Progenitor cell of endocrine pancreas (in vitro differentiated cells): ENCODE data around the gene CACNG8. TPM values are rescaled to one million over a fixed set of nuclear protein-coding genes. Genes with fewer than 3 reads are reported as not detected.
A peak's percentile ranks its signal among the peaks of the same experiment; 100 is the strongest.

Experiments
- DNase-seq: peaks from one replicate; pipeline ENCODE4 v3.0.0; 2021; ENCODE audit warnings: low spot score; ENCODE audit not compliant: unreplicated experiment
- H3K27ac Mint-ChIP-seq: 2 replicates; pipeline ENCODE4 v1.8.0; 2021; ENCODE audit warnings: mild to moderate bottlenecking, moderate library complexity, mixed read lengths
- H3K27me3 Mint-ChIP-seq: 2 replicates; pipeline ENCODE4 v1.8.0; 2021; ENCODE audit warnings: mixed read lengths
- H3K36me3 Mint-ChIP-seq: 2 replicates; pipeline ENCODE4 v1.8.0; 2022; ENCODE audit warnings: mixed read lengths; ENCODE audit not compliant: insufficient read depth
- H3K4me1 Mint-ChIP-seq: 2 replicates; pipeline ENCODE4 v1.8.0; 2021; ENCODE audit warnings: low read depth, mixed read lengths
- H3K4me3 Mint-ChIP-seq: 2 replicates; pipeline ENCODE4 v1.8.0; 2021; ENCODE audit warnings: low read depth, mild to moderate bottlenecking, moderate library complexity, mixed read lengths
- H3K9me3 Mint-ChIP-seq: 2 replicates; pipeline ENCODE4 v1.8.0; 2021; ENCODE audit warnings: low read depth, mixed read lengths
- total RNA-seq: library from RNA; stranded (reverse); gene quantifications from 2 replicates; pipeline ENCODE4 v1.2.1, GENCODE V29; 2021
- TF ChIP-seq, protein P1 (sequence below): fragments of 200-600 bp; sonication (generic); IDR thresholded peaks from one replicate; pipeline ENCODE4 v1.5.0; 2021; ENCODE audit warnings: antibody characterized with exemption, mild to moderate bottlenecking; ENCODE audit not compliant: unreplicated experiment

CACNG8 gene
- total RNA-seq, 1 donor from 2014 or later: 0.36 TPM

DNA sequence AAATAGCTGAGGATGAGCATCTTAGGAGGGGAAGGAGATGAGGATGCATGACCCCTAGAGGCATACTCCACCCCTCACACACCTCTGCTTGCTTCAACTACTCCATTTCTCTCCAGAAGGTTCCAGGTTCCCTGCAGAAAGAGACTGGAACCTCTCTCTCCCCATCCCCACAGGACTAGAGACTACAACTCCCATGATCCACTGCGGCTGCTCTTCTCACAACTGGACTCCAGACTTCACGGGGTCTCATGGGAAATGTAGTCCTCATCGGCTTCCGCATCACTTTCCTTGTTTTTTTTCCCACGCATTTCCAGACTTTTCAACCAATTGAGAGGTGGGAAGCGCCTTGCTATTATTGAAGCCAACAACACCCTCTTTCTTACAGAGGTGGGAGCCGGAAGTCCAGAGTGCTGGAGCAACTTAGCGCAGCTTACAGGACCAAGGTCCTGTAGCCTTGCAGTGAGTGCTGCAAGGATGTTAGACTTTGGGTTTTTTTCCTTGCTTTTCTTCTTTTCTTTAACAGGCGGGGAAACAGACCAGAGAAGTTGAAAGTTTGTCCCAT, 14.8 kb downstream of the CACNG8 start:
- H3K27me3 Mint-ChIP-seq: peaks cover 62% of the 10 kb centered on the region
- peaks cover 3% of the 10 kb centered on the region for H3K9me3 Mint-ChIP-seq
- peaks cover 12% of the 10 kb centered on the region for H3K4me1 Mint-ChIP-seq
- TF ChIP-seq, protein P1, sequence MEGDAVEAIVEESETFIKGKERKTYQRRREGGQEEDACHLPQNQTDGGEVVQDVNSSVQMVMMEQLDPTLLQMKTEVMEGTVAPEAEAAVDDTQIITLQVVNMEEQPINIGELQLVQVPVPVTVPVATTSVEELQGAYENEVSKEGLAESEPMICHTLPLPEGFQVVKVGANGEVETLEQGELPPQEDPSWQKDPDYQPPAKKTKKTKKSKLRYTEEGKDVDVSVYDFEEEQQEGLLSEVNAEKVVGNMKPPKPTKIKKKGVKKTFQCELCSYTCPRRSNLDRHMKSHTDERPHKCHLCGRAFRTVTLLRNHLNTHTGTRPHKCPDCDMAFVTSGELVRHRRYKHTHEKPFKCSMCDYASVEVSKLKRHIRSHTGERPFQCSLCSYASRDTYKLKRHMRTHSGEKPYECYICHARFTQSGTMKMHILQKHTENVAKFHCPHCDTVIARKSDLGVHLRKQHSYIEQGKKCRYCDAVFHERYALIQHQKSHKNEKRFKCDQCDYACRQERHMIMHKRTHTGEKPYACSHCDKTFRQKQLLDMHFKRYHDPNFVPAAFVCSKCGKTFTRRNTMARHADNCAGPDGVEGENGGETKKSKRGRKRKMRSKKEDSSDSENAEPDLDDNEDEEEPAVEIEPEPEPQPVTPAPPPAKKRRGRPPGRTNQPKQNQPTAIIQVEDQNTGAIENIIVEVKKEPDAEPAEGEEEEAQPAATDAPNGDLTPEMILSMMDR: no peak
- DNase-seq: peak; percentile 55
- H3K36me3 Mint-ChIP-seq: no peaks in the 10 kb centered on the region
- peak overlapping the region; percentile 54 for H3K4me3 Mint-ChIP-seq
- H3K27ac Mint-ChIP-seq: no peak overlapping the region

DNA sequence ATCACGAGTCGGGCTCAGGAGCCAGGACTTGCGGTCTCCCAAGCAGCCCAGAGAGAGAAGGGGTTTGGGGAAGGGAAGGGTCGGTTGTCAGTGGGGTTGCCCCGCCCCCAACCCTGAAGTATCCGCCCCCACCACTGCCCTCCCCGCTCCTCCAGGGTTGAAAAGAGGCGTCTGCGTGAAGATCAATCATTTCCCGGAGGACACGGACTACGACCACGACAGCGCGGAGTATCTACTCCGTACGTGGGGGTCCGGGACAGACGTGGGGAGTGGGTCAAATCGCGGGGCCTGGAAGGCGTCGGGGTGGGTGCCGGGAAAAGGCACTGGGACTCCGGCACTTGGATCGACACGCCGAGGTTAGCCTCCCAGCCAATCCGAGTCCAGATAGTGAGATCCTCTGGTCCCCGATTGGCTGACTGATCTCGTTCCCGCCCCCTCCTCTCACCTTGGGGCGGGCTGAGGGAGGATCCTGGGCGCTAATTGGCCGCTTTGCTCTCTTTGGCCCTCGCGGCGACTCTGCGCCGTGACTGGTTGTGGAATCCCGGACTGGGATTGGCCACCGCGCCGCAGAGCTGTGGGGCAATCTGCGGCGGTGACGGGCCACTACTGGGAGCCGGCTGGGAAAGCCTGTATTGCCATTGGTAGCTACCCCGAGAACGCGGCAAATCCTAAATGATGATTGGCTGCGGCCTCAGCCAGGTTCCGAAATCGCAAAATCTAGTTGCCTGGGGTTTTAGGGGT, 15.4 kb downstream of the CACNG8 start:
- TF ChIP-seq, protein P1: no peak
- H3K9me3 Mint-ChIP-seq: peaks cover 3% of the 10 kb centered on the region
- H3K4me1 Mint-ChIP-seq: peaks cover 12% of the 10 kb centered on the region
- peaks cover 56% of the 10 kb centered on the region for H3K27me3 Mint-ChIP-seq
- no peak overlapping the region for H3K27ac Mint-ChIP-seq
- no peaks in the 10 kb centered on the region for H3K36me3 Mint-ChIP-seq
- peak; percentile 54 for DNase-seq
- peak overlapping the region; percentile 54 for H3K4me3 Mint-ChIP-seq

DNA sequence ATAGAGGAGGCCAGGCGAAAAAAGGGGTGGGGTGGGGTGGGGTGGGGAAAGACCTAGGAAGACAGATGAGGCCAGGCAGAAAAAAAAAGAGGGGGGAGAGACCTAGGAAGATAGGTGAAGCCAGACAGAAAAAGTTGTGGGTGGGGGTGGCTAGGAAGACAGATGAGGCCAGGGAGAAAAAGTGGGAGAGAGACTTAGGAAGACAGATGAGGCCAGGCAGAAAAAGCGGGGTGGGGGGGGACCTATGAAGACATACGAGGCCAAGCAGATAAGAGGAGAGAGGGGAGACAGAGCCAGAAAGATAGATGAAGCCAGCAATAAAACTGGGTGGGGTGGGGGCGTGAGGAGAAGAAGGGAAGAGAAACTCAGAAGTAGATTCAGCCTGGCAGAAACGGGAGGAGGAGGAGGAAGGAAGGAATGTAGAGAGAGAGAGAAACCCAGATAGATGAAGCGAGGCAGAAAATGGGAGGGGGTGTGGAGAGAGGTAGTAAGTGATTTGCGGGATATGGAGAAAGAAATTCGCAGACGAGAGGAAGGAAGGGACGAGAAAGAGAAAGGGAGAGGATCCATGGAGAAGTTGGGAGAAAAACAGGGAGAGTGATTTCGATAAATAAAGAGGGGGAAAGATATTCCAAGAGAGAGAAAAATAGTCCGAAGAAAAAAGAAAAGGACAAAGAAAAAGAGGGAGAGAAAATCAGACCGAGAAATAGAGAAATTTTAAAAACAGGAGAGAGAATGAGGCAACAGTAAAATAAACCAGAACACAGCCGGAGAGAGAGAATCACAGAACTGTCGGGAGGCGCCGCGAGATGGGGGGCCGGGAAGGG, 16.5 kb downstream of the CACNG8 start:
- Mint-ChIP-seq H3K27me3 (peaks cover 53% of the 10 kb centered on the region), H3K27ac (no peak overlapping the region)

DNA sequence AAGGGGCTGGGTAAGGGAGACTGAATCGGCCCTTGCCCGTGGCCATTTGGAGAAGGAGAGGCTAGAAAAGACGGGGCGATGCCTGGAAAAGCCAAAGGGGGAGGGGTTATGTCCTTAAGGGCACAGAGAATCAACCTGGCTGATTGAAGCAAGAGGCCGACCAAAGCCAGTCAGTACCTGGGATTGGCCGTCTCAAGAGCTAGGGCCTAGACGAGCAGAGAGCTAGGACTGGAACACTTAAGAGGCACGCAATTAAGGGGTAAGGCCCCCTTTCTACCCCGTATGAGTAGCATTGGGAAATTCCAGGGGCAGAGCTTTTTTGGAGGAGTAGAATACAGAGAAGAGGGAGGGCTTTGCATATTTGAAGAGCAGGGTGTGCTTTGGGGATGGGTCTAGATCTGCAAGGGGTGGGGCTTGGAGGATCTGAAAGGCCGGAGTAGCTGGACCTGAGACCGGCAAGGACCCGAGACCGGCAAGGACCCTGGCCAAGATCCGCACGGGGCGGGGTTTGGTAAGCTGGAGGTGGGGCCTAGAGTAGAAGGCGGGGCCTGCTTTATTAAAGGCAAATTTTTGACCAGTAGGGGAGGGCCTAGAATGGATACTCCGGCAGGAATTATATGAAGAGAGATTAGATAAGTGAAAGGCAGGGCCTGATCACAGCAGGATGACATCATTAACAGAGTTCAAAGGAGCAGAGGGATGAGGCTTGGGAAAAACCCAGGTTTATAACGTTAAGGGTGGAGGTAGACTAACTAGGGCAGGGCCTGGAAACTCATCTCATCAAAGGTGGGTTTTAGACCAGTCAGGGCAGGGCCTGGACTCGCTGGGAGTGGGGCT, 18.0 kb downstream of the CACNG8 start:
- no peak for DNase-seq
- Mint-ChIP-seq H3K27me3 (peaks cover 48% of the 10 kb centered on the region), H3K36me3 (no peaks in the 10 kb centered on the region), H3K27ac (peak overlapping the region; percentile 80), H3K9me3 (peaks cover 3% of the 10 kb centered on the region), H3K4me3 (peak overlapping the region; percentile 79), H3K4me1 (peaks cover 12% of the 10 kb centered on the region)
- TF ChIP-seq, protein P1: no peak

More for the DNA sequence above, 16.5 kb downstream of the CACNG8 start:
- Mint-ChIP-seq H3K4me3 (peak overlapping the region; percentile 79), H3K9me3 (peaks cover 3% of the 10 kb centered on the region), H3K4me1 (peaks cover 12% of the 10 kb centered on the region), H3K36me3 (no peaks in the 10 kb centered on the region)
- no peak for DNase-seq
- TF ChIP-seq, protein P1: no peak
